OCI-LY7 (cell line): ENCODE results near the gene PARN.

Source experiments
- EZH2phosphoT487 ChIP-seq: fragments of 200-600 bp; sonication (generic); IDR thresholded peaks from 2 replicates; pipeline ENCODE4 v1.6.1; 2018; ENCODE audit warnings: low read depth, borderline replicate concordance, mild to moderate bottlenecking, mixed run types, antibody characterized with exemption, low read length, moderate library complexity, mixed read lengths
- TF ChIP-seq, protein P1 (sequence below): fragments of 200-600 bp; sonication (generic); conservative IDR thresholded peaks from 2 replicates; pipeline ENCODE4 v1.5.1; 2014; ENCODE audit warnings: mild to moderate bottlenecking, antibody characterized with exemption, low read length, moderate library complexity, mixed read lengths

DNA sequence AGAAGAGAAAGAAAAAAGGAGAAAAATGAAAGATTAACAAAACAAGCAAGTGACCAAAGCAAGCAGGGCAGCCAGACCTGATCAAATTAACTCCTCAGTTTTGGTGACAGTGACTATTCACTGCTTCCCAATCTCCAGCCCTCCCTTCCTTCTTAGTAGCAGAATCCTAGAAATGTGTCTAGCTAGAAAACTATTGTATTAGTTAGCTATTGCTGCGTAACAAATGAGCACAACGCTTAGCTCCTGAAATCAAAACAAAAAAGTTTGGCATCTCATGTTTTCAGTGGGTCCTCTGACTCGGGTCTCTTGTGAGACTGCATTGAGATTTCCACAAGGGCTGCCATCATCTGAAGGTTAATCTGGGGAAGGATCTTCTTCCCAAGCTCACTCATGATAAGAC, 213.9 kb downstream of the PARN start:
- TF ChIP-seq, protein P1, sequence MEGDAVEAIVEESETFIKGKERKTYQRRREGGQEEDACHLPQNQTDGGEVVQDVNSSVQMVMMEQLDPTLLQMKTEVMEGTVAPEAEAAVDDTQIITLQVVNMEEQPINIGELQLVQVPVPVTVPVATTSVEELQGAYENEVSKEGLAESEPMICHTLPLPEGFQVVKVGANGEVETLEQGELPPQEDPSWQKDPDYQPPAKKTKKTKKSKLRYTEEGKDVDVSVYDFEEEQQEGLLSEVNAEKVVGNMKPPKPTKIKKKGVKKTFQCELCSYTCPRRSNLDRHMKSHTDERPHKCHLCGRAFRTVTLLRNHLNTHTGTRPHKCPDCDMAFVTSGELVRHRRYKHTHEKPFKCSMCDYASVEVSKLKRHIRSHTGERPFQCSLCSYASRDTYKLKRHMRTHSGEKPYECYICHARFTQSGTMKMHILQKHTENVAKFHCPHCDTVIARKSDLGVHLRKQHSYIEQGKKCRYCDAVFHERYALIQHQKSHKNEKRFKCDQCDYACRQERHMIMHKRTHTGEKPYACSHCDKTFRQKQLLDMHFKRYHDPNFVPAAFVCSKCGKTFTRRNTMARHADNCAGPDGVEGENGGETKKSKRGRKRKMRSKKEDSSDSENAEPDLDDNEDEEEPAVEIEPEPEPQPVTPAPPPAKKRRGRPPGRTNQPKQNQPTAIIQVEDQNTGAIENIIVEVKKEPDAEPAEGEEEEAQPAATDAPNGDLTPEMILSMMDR: no peak
- no peak for TF ChIP-seq EZH2phosphoT487
